A673 (cell line): ENCODE measurements around the gene MGMT. TPM values are rescaled to one million over a fixed set of nuclear protein-coding genes. Genes with fewer than 3 reads are reported as not detected.

Experiments used
- BruUV-seq: library from RNA; stranded (reverse); fragments of 400-500 nt; replicated peaks from 2 replicates; lab custom pipeline; 2021; lab: Mats Ljungman, UMichigan
- CTCF ChIA-PET: fragments of 300-600 bp; sonication (Branson Sonifier 250); formaldehyde crosslinking; loops from one replicate; lab custom pipeline; 2022; ENCODE audit warnings: antibody characterized with exemption; lab: Charles Lee
- POLR2A ChIA-PET: fragments of 300-600 bp; sonication (Branson Sonifier 250); formaldehyde crosslinking; loops from one replicate; lab custom pipeline; 2022; ENCODE audit warnings: antibody characterized with exemption; ENCODE audit not compliant: low non-redundant PET; lab: Charles Lee
- DNase-seq: peaks from one replicate; pipeline ENCODE4 v3.0.0-alpha.2; 2015; ENCODE audit warnings: low spot score
- H3K27ac ChIP-seq: fragments of 200-600 bp; sonication (generic); 2 replicates; pipeline ENCODE4 v1.5.1; 2016; ENCODE audit warnings: mixed run types, low read depth, mild to moderate bottlenecking, mixed read lengths, antibody characterized with exemption, low read length; ENCODE audit not compliant: poor library complexity, severe bottlenecking
- H3K27me3 ChIP-seq: fragments of 200-600 bp; sonication (generic); replicated peaks from 2 replicates; pipeline ENCODE4 v1.6.1; 2017; ENCODE audit warnings: mixed run types, low read depth, mild to moderate bottlenecking, mixed read lengths, antibody characterized with exemption, low read length; ENCODE audit not compliant: insufficient read depth, poor library complexity
- H3K36me3 ChIP-seq: fragments of 200-600 bp; sonication (generic); 2 replicates; pipeline ENCODE4 v1.6.1; 2016; ENCODE audit warnings: mixed run types, mild to moderate bottlenecking, mixed read lengths, antibody characterized with exemption, low read length; ENCODE audit not compliant: insufficient read depth, poor library complexity, severe bottlenecking
- H3K4me1 ChIP-seq: fragments of 200-600 bp; sonication (generic); 2 replicates; pipeline ENCODE4 v1.6.1; 2017; ENCODE audit warnings: mixed run types, mild to moderate bottlenecking, mixed read lengths, antibody characterized with exemption, low read length; ENCODE audit not compliant: insufficient read depth, poor library complexity, severe bottlenecking
- H3K4me3 ChIP-seq: fragments of 200-600 bp; sonication (generic); 2 replicates; pipeline ENCODE4 v1.5.1; 2016; ENCODE audit warnings: low read depth, mixed run types, mild to moderate bottlenecking, mixed read lengths, low read length; ENCODE audit not compliant: poor library complexity, severe bottlenecking
- H3K9me3 ChIP-seq: fragments of 200-600 bp; sonication (generic); 2 replicates; pipeline ENCODE4 v1.6.1; 2016; ENCODE audit warnings: mixed run types, low read depth, mild to moderate bottlenecking, mixed read lengths, antibody characterized with exemption, low read length; ENCODE audit not compliant: poor library complexity, severe bottlenecking
- CTCF ChIP-seq: fragments of 300-800, 200-600 bp; sonication (generic); conservative IDR thresholded peaks from 2 replicates; pipeline ENCODE4 v1.5.1; 2017; ENCODE audit warnings: low read depth, mild to moderate bottlenecking, antibody characterized with exemption, low read length, moderate library complexity, mixed read lengths
- EZH2 ChIP-seq: fragments of 200-600 bp; sonication (generic); IDR thresholded peaks from 2 replicates; pipeline ENCODE4 v1.6.1; 2017; ENCODE audit warnings: borderline replicate concordance, low read depth, mild to moderate bottlenecking, mixed read lengths, antibody characterized with exemption, low read length; ENCODE audit not compliant: poor library complexity, severe bottlenecking
- intact Hi-C: fragments of 100-400 bp; cut with micrococcal nuclease; formaldehyde crosslinking; loops from one replicate; pipeline ENCODE4 v1.10.0; 2022; ENCODE audit not compliant: unreplicated experiment
- total RNA-seq: library from RNA; stranded (reverse); gene quantifications from 2 replicates; pipeline ENCODE4 v1.2.3, GENCODE V29; 2021

MGMT gene
- total RNA-seq, 1 experiment from 2014 or later = 19.5 TPM

GRCh38 chr10:129788215-129788614, 321.2 kb downstream of the MGMT start:
- Histone ChIP-seq H3K27me3 (no peaks in the 10 kb centered on the region), H3K4me1 (peaks cover 12% of the 10 kb centered on the region), H3K27ac (no peak overlapping the region), H3K36me3 (no peaks in the 10 kb centered on the region), H3K9me3 (no peaks in the 10 kb centered on the region), H3K4me3 (no peak overlapping the region)
- intact Hi-C loops = no loop called here
- no peak for DNase-seq
- CTCF ChIA-PET = no interaction called here
- BruUV-seq = no TSS peak
- POLR2A ChIA-PET = no interaction called here
- TF ChIP-seq CTCF (no peak), EZH2 (no peak)

GRCh38 chr10:129790715-129791446, 323.8 kb downstream of the MGMT start:
- Histone ChIP-seq H3K4me1 (peaks cover 12% of the 10 kb centered on the region), H3K9me3 (no peaks in the 10 kb centered on the region), H3K27me3 (no peaks in the 10 kb centered on the region), H3K4me3 (no peak overlapping the region), H3K36me3 (no peaks in the 10 kb centered on the region), H3K27ac (no peak overlapping the region)
- intact Hi-C loops = no loop called here
- no peak for DNase-seq
- ChIA-PET POLR2A (no interaction called here), CTCF (no interaction called here)
- BruUV-seq = no TSS peak
- TF ChIP-seq EZH2 = no peak
- no peak for TF ChIP-seq CTCF

GRCh38 chr10:129792141-129792540, 325.1 kb downstream of the MGMT start:
- intact Hi-C loops = no loop called here
- Histone ChIP-seq H3K27ac (no peak overlapping the region), H3K4me3 (no peak overlapping the region), H3K4me1 (peaks cover 12% of the 10 kb centered on the region), H3K27me3 (no peaks in the 10 kb centered on the region), H3K9me3 (no peaks in the 10 kb centered on the region), H3K36me3 (no peaks in the 10 kb centered on the region)
- TF ChIP-seq EZH2 (no peak), CTCF (no peak)
- no TSS peak for BruUV-seq
- ChIA-PET CTCF (interaction anchor here (0.7 kb wide), 1 partner anchor 336 kb away, joined by 3 read pairs; no protein-coding TSS in a partner anchor), POLR2A (no interaction called here)
- peak; percentile 66 for DNase-seq
